GM19193 (cell line): Measurements from ENCODE around the gene JAM3.

Source experiments
- POLR2A ChIP-seq: IDR thresholded peaks from 4 replicates; pipeline ENCODE4 v1.6.1; 2011; ENCODE audit not compliant: insufficient read depth, insufficient read length; ENCODE audit errors: extremely low read depth

JAM3 gene

GRCh38 chr11:134143801-134144200 lies 74.9 kb downstream of the JAM3 start:
- no peak for TF ChIP-seq POLR2A

- no peak for TF ChIP-seq POLR2A
These were observed 75.9 kb downstream of the JAM3 start for GRCh38 chr11:134144744-134145143.

DNA sequence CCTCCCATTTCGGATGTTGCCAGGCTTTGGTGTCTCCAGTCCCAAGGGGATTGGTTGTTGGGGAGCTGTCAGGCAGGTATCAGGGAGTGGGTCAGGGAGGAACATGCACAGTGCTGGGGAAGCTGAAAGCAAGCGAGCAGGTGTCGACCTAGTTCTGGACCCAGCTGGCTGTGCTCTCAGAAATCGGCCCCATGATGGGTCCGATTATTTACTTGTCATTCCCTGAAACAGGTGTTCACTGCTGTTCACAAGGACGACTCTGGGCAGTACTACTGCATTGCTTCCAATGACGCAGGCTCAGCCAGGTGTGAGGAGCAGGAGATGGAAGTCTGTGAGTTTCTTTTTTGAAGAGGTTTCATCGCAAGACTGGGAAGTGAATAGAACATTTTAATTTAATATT lies 76.8 kb downstream of the JAM3 start:
- no peak for TF ChIP-seq POLR2A

DNA sequence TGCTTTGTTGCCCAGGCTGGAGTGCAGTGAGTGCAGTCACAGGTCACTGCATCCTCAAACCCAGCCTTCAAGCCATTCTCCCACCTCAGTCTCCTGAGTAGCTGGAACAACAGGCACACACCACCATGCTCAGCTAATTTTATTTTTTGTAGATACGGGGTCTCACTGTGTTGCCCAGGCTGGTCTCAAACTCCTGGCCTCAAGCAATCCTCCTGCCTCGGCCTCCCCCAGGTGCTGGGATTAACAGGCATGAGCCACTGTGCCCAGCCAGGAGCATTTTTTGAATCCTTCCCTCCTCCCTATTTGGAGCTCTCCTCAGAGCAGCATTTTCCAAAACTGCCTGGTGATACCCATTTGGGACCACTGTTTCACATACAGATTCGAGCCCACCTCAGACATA lies 77.7 kb downstream of the JAM3 start:
- TF ChIP-seq POLR2A = no peak

DNA sequence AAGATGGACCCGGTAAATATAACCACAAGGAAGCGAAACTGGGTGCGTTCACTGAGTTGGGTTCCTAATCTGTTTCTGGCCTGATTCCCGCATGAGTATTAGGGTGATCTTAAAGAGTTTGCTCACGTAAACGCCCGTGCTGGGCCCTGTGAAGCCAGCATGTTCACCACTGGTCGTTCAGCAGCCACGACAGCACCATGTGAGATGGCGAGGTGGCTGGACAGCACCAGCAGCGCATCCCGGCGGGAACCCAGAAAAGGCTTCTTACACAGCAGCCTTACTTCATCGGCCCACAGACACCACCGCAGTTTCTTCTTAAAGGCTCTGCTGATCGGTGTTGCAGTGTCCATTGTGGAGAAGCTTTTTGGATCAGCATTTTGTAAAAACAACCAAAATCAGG lies 80.5 kb downstream of the JAM3 start:
- no peak for TF ChIP-seq POLR2A

DNA sequence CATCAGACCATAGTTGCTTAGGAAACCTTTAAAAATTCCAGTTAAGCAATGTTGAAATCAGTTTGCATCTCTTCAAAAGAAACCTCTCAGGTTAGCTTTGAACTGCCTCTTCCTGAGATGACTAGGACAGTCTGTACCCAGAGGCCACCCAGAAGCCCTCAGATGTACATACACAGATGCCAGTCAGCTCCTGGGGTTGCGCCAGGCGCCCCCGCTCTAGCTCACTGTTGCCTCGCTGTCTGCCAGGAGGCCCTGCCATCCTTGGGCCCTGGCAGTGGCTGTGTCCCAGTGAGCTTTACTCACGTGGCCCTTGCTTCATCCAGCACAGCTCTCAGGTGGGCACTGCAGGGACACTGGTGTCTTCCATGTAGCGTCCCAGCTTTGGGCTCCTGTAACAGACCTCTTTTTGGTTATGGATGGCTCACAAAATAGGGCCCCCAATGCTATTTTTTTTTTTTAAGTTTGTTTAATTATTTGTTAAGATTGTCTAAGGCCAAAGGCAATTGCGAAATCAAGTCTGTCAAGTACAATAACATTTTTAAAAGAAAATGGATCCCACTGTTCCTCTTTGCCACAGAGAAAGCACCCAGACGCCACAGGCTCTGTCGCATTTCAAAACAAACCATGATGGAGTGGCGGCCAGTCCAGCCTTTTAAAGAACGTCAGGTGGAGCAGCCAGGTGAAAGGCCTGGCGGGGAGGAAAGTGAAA lies 81.5 kb downstream of the JAM3 start:
- no peak for TF ChIP-seq POLR2A

DNA sequence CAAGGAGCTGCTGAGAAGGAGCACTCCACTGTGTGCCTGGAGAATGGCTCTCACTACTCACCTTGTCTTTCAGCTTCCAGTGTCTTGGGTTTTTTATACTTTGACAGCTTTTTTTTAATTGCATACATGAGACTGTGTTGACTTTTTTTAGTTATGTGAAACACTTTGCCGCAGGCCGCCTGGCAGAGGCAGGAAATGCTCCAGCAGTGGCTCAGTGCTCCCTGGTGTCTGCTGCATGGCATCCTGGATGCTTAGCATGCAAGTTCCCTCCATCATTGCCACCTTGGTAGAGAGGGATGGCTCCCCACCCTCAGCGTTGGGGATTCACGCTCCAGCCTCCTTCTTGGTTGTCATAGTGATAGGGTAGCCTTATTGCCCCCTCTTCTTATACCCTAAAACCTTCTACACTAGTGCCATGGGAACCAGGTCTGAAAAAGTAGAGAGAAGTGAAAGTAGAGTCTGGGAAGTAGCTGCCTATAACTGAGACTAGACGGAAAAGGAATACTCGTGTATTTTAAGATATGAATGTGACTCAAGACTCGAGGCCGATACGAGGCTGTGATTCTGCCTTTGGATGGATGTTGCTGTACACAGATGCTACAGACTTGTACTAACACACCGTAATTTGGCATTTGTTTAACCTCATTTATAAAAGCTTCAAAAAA lies 82.3 kb downstream of the JAM3 start:
- no peak for TF ChIP-seq POLR2A

DNA sequence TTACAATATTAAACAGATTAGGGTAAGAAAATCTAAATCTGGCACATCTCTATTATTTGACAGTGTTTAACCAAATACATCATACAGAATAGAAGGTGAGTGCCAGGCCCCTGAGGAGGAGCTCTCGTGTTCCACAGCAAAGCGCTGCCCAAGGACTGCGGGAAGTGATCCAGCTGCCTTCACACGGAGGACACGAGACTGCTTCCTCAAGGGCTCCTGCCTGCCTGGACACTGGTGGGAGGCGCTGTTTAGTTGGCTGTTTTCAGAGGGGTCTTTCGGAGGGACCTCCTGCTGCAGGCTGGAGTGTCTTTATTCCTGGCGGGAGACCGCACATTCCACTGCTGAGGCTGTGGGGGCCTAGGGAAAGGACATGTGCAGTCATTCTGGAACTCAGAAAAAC lies 83.8 kb downstream of the JAM3 start:
- no peak for TF ChIP-seq POLR2A

DNA sequence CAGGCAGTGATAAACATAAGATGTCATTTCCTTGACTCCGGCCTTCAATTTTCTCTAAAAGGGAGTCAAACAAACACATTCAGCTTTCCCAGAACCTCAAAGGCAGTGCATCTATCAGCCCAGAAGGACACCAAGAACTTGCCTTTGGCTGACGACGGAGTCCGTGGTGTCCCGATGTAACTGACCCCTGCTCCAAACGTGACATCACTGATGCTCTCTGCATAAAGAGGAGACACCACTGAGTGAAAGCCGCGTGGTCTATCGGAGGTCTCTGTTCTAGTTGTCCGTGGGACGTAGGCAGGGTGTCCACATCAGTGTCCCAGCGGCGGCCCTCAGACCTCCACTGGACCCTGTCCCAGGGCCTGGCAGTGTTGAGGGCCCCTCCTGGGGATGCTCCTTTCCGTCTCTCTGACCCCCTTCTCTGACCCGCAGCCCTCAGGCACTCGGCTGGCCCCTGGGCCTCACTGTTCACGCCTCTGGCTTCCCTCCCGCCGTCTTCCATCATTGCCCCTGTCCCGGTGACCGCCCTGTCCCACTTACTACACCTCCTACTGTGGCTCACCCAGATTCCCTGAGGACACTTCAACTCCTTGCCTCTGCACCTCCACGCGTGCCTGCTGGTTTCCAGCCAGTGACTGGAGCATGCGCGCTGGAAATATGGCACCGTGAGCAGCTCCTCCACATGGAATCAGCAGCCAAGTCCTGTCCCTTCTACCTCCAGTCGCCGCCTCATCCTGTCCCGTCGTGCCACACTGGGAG lies 84.5 kb downstream of the JAM3 start:
- no peak for TF ChIP-seq POLR2A

DNA sequence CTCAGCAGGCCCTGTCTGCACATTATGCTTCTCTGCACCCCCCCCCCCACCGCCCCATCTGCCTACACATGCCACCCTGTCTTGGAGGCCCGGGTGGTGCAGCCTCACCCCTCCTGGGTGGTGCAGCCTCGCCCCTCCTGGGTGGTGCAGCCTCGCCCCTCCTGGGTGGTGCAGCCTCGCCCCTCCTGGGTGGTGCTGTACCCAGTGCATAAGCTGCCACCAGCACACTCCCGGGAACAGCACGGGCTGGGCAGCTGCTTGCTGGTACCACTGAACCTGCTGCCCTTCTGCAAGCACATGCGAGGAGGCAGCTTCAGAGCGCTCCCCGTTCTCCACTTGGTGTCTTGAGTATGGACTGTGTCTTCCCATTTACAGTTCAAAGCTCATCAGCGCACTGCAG lies 85.6 kb downstream of the JAM3 start:
- no peak for TF ChIP-seq POLR2A

GRCh38 chr11:134155456-134155855 lies 86.6 kb downstream of the JAM3 start:
- TF ChIP-seq POLR2A = no peak

DNA sequence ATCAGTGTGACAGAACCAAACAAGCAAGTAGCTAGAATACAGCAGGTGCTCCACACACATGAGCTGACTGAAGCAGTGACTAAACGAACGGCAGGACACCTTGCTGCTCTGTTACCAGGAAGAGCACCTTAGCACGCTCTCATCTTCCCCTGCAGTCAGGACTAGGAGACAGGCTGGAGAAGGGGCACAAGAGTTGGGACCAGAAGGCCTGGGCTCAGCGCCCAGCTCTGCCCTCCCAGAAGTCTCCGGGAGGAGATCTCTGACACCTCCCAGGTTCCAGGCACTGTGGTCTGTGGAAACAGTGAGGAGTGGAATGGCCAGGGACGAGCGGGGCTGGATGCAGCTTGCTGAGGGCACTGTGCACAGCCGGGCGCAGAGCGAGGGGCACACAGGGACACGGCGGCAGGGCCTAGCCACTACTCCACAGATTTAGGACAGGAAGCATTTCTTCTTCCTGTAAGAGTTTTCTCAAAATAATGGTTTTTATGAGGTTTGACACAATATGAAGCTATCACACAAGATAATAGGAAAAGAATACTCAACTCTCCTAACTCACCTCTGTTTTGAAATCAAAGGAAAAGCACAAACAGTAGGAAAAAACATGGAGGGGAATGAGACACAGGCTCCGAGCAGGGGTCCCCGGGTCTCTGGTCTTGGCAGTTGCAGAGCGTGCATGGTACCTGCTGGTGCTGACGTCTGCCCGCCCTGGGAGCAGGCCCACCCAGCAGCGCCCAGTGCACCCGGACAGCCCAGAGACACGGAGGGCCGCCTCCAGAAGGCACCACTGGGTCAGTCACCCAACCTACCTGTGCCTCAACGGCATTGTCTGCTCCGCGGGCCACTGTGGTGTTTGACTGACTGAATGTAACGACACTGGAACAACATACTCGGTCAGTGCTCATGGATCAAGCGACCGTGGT lies 87.3 kb downstream of the JAM3 start:
- TF ChIP-seq POLR2A = no peak

DNA sequence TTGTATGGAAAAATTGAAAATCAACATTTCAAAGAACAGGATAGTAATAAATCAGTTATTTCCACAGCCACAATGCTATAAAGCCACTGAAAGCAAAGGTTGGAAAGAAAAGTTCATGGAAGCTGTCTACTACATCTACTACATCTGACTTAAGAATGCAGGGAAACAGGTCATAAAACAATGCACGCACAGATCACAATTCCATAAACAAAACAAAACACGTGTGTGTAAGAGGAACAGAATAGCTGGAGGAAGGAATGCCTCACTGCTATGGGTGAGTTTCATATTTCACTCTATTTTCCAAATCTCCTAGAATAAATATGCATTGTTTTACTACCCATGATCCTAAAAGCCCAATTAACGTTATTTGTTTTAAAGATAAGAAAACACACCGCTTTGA lies 88.6 kb downstream of the JAM3 start:
- no peak for TF ChIP-seq POLR2A

DNA sequence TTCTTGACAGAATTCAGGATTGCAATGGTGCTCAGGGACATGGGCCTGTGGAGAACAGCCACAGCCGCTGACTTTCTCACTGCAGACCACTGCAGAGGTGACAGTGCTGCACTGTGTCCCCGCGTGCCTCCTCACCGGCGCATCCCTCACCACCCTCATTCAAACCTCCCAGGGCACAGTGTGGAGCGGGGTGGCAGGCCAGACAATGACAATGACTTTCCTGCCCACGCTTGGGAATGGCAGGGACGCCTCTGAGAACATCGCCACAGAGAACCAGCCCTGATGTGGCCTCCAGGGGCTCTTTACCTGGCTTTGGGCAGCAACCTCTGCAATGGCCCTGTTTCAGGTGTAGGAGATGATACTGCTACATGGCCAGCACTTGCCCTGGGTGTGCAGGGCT lies 89.2 kb downstream of the JAM3 start:
- no peak for TF ChIP-seq POLR2A

DNA sequence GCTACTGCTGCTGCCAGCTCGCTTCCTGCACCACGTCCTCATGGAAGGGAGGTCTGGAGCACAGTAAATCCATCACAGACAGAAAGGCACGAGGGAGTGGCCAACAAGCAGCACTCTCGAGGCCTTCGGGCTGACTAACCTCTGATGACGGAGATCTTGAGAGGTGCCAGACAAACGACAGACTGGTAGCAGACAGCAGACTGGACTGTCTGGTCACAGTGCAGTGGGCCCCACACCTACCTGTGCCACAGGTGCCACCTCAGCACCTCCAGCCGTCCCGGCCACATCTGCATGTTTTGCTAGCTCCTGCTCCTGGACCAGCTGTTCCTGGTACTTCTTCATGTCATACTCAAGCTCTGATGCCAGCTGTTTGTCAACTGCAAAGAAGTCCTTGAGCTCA lies 90.8 kb downstream of the JAM3 start:
- TF ChIP-seq POLR2A = no peak
